GM18858 (cell line): ENCODE measurements around the gene ARL10.

Source experiments
- ATAC-seq: cut with Tn5 transposase; IDR thresholded peaks from one replicate; pipeline ENCODE4 v1.9.1; 2021; ENCODE audit not compliant: unreplicated experiment

Gene ARL10

DNA sequence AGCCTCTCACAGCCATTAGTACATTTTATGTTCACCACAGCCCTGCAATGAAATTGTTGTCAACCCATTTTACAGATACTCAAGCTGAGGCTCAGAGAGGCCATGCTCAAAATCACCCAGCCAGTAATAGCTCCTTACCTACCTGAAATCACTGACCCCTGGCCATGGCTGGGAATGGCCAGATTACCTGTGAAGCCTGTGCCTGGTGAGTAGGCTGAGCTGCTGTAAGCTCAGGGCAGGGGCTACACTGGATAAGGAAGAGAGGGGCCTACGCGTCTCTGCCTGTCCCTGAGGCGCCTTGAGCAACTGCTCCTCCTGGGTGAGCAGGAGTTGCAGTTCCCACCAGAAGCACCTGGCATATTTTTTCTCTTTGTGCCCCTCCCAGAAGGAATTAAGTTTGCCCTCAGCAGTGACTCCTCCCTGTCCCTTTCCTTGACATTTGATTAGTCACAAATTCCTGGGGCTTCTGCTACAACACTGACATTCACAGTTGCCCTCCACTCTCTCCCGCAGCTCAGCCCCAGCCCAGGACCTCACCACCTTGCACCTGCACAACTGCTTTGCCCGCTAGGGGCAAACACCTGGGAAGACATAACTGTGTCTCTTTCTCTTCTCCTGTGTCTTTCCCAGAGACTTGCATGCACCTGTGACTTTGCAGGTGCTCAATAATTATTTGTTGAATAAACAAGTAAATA is 45.3 kb downstream of the ARL10 start:
- no peak for ATAC-seq

DNA sequence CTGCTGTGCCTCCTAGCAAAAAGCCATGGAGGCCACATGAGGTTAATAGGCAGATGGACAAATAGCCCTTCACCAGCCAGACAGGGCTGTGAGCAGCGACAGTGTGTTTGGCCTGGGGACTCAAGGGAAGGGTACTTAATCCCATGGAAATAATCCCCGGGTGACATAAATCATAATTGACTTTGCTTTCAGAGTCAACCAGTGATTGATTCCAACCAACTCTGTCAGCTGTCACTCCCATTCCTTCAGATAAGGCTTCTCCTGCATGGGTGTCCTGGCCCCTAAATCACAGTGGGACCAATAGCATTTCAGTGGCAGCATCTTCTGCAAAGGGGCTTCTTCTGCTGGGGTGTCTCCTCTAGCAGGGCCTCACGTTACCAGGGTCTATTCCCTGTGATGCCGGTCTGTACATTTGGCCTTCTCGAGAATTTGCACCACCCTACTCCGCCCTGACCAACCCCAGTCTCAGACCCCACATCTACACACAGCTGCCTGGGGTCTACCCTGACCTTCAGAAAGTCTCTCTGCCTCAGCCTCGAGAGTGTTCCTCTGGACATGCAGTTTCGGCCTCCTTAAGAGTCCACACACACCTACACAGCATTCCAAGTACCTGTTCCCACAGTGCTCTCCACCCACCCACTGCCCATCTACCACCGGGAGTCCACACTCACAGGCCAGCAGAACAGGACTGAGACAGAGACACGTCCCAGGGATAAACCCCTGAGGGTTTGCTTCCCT is 47.4 kb downstream of the ARL10 start:
- ATAC-seq: no peak

DNA sequence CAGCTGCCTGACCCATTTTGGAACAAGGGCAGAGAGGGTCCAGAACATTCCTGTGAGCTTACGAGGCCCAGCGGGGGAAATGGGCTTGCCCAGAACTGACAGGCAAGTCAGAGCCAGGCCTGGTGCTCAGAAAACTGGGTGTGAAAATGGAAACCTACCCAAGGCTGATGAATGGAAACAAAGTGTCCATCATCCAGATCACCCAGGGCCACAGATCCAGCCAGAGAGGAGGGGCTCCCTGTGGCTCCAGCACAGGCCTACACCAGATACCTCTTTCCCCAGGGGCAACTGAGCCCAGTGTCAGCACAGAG is 47.9 kb downstream of the ARL10 start:
- no peak for ATAC-seq

DNA sequence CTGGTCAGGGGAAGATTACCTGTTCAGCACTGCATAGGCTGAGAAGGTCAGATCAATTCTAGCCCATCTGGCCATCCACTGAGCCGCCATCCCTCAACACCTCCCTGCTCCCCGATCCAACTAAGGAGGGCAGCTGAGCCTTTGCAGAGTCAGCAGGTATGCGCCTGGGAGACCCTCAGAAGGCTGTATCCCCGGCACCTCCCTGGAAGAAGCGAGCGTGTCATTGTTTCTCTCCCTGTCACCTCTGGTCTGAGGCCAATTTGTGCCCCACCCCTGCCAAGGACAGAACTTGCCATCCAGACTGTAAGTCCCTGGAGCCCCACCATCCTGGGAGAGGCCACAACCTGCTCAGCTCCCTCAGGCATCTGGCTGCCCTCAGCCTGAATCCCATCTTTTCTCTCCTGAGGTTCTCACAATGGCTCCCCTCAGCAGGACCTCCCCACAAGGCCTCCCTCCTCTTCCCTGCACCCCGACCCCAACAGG is 48.5 kb downstream of the ARL10 start:
- no peak for ATAC-seq

DNA sequence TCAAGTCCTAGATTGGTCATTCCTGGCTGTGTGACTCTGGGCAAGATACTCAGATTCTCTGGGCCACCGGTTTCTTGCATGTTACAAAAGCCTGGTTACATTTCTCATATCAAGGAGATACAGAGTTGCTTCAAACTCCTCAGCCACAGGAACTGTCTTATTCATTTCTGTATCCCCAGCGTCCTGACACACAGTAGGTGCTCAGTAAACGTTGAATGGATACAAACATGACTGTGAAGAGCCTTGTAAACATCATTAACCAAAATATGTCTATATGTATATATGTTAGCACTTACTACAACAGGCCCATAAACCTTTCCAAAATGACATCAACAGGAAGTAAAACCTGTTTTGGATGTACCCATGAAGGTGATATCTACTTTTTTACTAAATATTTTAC is 49.4 kb downstream of the ARL10 start:
- no peak for ATAC-seq

DNA sequence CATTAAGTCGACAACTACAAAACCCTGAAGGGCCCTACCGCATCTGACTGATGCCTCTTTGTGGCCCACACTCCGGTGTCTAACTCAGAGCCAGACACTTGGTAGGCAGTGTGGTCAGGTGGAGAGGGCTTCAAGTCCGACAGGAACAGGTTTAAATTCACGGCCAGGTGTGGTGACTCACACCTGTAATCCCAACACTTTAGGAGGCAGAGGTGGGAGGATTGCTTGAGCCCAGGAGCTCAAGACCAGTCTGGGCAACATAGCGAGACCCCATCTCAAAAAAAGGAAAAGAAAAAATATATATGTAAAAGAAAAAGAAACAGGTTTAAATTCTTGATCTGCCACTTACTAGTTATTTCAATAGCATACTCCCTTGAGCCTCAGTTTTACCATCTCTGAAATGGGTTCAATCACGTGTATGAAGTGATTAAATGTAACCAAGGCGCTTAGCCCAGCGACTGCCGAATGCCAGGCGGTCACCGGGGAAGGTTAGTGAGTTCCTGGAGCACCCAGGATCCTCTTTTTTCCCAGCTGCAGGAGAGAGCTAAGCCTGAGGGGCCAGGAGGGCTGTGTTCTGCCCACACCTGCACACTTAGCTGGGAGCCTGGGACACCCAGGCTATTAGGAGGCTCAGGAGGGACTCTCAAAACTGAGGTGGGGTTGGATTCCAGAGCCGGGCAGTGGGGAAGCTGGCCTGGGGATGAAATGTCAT is 50.1 kb downstream of the ARL10 start:
- ATAC-seq: no peak

DNA sequence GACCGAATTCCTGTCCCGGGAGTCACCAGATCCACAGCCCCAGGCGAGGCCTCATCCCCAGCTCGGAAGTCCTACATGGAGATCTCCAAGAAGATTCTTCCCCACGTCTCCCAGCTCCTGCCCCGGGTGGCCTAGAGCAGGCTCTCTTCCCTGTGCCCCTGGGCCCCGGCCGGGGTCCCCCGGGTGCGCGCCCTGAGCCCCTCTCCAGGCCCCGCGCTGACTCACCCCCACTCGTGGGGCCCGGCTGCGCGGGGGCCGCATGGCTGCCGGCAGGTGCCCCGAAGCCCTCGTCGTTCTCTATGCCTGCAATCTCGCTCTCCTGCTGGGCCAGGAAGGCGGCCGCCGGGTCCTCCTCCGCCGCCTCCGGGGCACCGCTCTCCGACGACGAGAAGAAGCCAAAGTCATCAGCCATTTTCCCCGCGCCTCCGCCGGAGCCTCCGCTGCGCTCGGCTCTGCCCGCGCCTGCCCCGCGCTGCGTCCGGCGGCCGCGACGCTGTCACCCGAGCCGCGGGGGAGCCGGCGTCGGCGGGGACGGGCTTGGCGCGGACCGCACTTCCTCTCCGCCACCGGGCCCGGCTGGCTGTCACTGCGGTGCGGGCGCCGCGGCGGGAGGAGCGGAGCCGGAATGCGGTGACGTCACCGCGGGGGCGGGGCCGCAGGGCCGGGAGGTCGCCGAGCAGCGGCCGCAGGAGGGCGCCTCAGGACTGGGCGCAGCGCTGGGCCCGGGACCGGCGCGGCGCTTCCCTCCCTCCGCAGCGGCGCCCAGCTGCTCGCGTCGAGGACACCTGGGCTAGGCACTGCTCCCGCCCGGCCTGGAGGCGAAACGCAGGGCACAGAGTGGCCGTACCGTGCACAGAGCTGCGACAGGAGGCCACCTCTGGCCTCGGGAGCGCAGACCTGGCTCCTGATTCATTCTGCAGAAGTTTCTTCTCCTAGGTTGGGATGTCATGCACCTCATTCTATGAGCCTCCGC is 51.0 kb downstream of the ARL10 start, which contains the start of gene CLTB:
Gene CLTB, minus strand, starts transcription at position 588 of the 973 bp plus-strand sequence. Its CDS starts 176 bp downstream, at position 412.
- peak; percentile 81 for ATAC-seq

DNA sequence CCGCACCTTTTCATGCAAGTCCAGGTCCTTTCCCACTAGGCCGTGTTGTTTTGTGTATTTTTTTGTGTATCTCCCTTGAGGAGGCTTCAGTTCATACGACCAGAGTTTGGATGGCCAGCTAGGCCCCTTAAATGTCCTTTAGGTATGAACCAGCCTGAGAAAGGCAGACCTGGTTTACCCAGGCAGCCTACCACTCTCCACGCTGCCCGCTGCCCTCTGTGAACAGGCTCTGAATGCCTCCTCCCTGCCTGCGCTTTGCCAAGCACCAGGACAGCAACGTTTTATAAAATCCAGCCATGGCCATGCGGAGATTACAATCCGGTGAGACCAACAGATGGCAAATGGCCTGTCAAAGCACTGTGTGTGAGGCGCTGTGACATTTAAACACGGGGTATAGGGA is 51.7 kb downstream of the ARL10 start:
- no peak for ATAC-seq

DNA sequence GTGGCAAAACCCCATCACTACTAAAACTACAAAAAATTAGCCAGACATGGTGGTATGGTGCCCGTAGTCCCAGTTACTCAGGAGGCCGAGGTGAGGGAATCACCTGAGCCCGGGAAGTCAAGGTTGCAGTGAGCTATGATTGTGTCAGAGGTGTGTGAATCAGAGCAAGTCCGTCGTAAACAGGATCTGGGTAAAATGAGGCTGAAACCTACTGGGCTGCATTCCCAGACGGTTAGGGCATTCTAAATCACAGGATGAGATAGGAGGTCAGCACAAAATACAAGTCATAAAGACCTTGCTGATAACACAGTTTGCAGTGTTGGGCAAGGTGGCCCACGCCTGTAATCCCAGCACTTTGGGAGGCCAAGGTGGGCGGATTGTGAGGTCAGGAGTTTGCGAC is 53.0 kb downstream of the ARL10 start:
- no peak for ATAC-seq

DNA sequence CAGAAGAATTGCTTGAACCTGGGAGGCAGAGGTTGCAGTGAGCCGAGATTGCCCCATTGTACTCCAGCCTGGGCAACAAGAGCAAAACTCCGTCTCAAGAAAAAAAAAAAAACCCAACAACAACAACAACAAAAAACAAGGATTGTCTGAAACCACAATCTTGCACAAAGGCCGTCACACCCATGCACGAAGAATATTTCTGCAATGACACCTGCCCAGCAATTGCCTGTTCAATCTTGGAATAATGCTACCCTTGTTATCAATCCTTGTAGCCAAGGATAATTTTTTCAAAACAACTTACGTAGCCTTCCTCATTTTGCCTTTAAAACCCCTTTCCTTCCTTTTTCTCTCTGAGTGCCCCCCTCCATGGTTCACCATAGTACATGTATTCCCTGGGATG is 54.8 kb downstream of the ARL10 start:
- ATAC-seq: no peak

DNA sequence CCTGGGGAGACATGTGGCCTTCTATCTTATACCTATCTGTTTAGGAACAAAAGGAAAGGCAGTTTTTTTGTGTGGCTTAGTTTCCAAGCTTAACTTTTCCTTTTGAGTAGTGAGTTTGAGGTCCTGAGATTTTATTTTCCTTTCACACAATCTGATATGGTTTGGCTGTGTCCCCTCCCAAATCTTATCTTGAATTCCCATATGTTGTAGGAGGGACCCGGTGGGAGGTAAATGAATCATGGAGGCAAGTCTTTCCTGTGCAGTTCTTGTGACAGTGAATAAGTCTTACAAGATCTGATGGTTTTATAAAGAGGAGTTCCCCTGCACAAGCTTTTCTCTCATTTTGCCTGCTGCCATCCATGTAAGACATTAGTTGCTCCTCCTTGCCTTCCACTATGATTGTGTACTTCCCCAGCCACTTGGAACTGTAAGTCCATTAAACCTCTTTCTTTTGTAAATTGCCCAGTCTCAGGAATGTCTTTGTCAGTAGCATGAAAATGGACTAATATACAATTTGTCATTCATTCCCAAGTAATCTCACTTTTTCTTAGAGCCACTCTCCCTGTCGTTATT is 55.8 kb downstream of the ARL10 start:
- ATAC-seq: no peak

DNA sequence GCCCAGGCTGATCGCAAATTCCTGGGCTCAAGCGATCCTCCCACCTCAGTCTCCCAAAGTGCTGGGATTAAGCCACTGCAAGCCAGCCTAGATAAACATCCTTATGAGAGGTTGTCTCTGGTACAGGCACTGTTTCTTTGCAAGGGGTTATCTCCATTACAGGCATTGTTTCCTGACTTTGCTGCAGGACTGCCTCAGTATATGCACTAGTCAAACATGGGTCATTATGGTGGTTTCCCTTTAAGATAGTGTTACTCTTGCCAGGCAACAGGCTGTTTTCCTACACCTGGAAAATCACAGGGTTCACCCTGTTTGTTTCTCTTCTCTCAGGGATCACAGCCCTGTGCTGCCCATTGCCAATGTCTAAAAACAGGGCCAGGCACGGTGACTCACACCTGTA is 58.9 kb downstream of the ARL10 start:
- ATAC-seq: no peak

DNA sequence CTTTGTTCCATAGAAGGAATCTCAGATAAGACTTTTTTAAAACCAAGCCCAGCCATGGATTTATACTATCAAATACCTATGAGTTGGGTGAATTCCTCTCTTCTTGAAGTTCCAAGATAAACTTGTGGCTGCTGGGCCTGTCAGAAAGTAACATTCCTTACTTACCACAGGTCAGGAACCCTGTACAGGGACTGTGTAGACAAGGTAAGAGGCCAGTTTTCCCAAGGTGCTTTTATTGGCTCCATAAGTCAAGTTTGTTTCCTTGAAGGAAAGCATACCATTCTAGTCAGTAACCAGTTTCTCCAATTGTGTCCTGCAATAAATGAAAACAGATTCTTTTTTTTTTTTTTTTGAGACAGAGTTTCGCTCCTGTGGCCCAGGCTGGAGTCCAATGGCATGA is 59.9 kb downstream of the ARL10 start:
- ATAC-seq: no peak

DNA sequence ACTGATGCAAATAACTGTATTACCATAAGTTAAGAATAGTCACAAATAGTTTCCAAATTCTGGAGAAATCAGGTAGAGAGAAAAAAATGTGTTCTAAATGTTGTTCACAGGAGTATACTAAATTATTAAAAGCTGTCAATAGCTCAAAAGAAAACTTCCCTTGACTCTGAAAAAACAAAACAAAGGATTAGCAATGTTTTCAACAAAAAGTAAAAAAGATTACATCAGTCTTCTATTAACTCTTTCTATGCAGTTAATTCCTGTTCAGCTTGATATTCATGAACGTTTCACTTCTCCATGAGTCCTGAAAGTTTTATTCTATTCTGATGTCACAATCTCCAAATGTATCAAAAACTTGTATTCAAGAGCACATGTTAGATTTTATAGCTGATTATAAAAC is 60.5 kb downstream of the ARL10 start:
- ATAC-seq: no peak

DNA sequence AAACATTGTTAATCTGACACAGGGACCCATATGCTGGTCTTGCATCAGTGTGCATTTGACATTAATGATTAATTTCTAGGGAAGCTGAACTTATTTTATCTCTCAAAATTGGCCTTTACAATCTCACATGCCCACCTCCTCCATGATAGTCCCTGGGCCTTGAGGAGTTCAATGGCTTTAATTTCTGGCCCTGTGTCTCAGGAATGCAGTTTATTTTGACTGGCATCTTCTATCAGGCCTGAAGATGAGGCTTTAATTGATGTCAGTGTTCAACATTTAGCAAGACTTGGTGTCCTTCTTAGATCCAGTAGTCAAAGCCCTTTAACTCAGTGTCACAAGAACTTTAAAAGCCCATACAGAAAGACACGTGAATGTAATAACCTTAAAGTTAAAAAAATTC is 61.6 kb downstream of the ARL10 start:
- ATAC-seq: no peak

DNA sequence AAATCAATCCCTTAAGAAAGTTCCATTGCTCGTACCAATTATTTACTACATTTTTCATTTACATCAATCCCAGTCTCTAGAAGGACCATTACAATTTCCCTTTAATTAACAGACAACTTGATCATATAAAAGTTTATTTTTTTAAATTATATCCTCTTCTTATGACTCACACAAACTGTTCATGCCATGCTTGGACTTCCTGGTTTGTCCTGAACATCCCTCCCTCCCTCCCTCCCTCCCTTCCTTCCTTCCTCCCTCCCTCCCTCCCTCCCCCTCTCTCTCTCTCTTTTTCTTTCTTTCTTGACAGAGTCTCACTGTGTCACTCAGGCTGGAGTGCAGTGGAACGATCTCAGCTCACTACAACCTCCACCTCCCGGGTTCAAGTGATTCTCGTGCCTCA is 62.7 kb downstream of the ARL10 start:
- ATAC-seq: no peak

DNA sequence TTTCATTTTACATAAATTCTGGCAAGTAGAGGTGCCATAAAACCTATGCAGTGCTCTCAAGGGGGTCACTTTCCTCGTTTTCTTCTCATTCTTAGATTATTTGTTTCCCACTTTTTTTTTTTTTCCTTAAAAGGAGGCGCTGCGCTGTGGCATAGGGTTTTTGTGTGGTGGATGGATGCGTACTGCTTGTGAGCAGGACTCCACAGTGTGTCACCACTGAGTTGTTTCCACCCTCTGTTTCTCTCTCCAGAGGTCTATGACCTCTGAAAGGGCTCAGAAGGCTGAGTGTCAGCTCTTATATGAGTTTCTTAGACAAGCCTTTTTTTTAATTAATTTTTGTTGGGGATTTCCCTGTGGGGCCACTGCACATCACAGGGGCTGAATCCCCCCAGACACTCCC is 64.7 kb downstream of the ARL10 start:
- no peak for ATAC-seq
